NCI-H524 treated with DMSO at 0.1 percent for 48 hours (cell line): ENCODE measurements around the gene ACTR2.
"Not testable (repeated sequence)": the region's sequence is repeated elsewhere in the genome, so short reads cannot be mapped to it uniquely, and the experiment has no call there.

ENCODE experiments used
- DNase-seq: peaks from one replicate; lab custom pipeline; 2025; lab: John Stamatoyannopoulos, UW

ACTR2 gene

GRCh38 chr2:65314801-65315441, 87.3 kb downstream of the ACTR2 start:
- no peak for DNase-seq

DNA sequence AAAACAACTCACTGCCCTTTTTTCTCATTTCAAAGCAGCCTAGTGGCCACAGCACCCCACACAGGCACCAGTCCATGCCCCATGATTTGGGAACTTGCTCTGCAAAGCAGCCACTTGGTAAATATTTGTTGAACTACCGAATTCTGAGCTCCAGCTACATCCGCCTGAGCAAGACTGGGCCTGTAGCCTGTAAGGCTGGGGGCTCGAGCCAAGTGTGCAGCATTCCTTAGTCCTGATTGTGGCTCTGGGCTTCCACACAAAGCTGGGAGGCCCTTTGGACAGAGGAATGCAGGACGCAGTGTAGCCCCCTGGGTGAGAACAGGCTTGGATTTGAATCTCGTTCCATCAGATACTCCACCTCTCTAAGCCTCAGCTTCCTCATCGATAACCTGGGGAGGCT, 88.4 kb downstream of the ACTR2 start:
- DNase-seq = no peak

GRCh38 chr2:65317351-65317750, 89.7 kb downstream of the ACTR2 start:
- DNase-seq = not testable (repeated sequence)

GRCh38 chr2:65317841-65318240, 90.2 kb downstream of the ACTR2 start:
- no peak for DNase-seq

DNA sequence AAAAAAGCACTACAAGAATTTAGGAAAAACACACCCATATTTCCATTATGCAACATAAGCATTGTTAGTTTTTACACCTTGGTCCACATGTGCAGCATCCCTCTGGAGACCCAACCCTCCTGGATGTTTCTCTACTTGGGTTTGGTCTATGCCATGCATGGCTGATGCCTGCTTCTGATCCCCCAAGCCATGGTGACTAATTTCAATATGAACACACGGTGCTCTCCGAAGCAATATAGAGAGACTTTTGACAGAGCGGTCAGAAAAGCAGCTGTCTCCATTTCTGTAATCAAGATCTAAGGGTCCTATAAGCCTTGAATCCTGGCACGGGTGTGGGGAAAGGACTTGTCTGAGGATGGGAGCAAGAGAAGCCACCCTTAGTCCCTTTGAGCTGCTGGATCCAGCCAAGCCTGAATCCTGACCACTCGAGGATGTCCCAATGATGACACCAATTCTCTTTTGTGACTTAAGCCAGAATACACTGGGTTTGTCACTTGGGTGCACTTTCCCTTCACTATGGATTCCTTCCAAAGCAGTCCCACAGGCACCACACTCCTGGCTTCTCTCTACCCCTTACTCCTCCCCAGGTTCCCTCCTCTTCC, 91.5 kb downstream of the ACTR2 start:
- DNase-seq = no peak

- DNase-seq = no peak
Observed at GRCh38 chr2:65319674-65320041, 92.0 kb downstream of the ACTR2 start.

- DNase-seq = no peak
Observed at GRCh38 chr2:65320042-65320725, 92.6 kb downstream of the ACTR2 start.
